HFFc6 (cell line): ENCODE results near the gene ZYG11B. TPM values are rescaled to one million over a fixed set of nuclear protein-coding genes. Genes with fewer than 3 reads are reported as not detected.
"Not testable (repeated sequence)": the region's sequence is repeated elsewhere in the genome, so short reads cannot be mapped to it uniquely, and the experiment has no call there.

Source experiments
- DNase-seq: peaks from one replicate; pipeline ENCODE4 v3.0.0-alpha.2; 2018
- H3K27ac Mint-ChIP-seq: 2 replicates; pipeline ENCODE4 v1.8.0; 2020; ENCODE audit warnings: mild to moderate bottlenecking, mixed read lengths
- H3K27me3 Mint-ChIP-seq: 2 replicates; pipeline ENCODE4 v1.8.0; 2021; ENCODE audit warnings: mild to moderate bottlenecking, moderate library complexity, mixed read lengths; ENCODE audit not compliant: insufficient read depth
- H3K36me3 Mint-ChIP-seq: 2 replicates; pipeline ENCODE4 v1.8.0; 2021; ENCODE audit warnings: low read depth, mixed read lengths
- H3K4me1 Mint-ChIP-seq: 2 replicates; pipeline ENCODE4 v1.8.0; 2020; ENCODE audit warnings: low read depth, mixed read lengths
- H3K4me3 Mint-ChIP-seq: 2 replicates; pipeline ENCODE4 v1.8.0; 2020; ENCODE audit warnings: mild to moderate bottlenecking, moderate library complexity, mixed read lengths
- H3K9me3 Mint-ChIP-seq: 2 replicates; pipeline ENCODE4 v1.8.0; 2020; ENCODE audit warnings: mild to moderate bottlenecking, mixed read lengths
- total RNA-seq, 6 experiments: library from RNA; stranded (reverse); fragmentation: NEBNext Ultra II Directional; extraction: Animal tissue kit (Norgen Biotek cat#: 25700); gene quantifications; 2 replicates in 1 of 6; 3 replicates in 5 of 6; pipeline ENCODE4 v1.2.3, GENCODE V29; 2021
- TF ChIP-seq, protein P1 (sequence below): fragments of 200-600 bp; sonication (generic); IDR thresholded peaks from 2 replicates; pipeline ENCODE4 v1.5.0; 2021; ENCODE audit warnings: antibody characterized with exemption, mild to moderate bottlenecking

The ZYG11B gene
- total RNA-seq, 6 experiments from 2014 or later, result 23.5 to 31.3 (median 28.4) TPM

DNA sequence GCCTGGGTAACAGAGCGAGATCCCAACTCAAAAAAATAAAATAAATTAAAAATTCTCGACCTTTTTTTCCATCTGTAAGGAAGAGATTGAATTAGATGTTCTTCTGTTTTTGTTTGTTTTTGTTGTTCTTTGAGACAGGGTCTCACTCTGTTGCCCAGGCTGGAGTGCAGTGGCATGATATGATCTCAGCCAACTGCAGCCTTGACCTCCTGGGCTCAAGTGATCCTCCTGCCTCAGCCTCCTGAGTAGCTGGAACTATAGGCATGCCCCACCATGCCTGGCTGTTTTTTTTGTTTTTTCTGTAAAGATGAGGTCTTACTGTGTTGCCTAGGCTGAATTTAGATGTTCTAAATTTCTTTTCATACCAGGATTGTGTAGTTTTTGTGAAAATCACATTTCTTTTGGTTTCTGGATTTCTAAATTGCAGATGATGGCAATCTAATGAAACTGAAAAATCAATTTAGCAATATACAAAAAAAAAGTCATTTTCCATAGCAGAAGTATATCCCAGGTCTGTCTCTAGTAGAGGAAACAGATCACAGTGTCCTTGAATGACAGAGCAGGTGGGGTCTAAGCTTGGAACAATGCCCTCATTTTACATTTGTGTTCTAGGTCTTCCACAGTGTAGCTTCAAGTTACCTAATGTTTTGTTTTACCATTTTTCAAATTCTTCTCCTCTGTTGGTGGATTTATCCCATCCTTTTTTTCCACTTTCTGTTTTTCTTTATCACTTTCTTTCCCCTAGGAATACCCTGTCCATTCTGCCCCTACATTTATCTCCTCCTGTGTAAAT lies 136.6 kb downstream of the ZYG11B start:
- H3K36me3 Mint-ChIP-seq, result no peaks in the 10 kb centered on the region

DNA sequence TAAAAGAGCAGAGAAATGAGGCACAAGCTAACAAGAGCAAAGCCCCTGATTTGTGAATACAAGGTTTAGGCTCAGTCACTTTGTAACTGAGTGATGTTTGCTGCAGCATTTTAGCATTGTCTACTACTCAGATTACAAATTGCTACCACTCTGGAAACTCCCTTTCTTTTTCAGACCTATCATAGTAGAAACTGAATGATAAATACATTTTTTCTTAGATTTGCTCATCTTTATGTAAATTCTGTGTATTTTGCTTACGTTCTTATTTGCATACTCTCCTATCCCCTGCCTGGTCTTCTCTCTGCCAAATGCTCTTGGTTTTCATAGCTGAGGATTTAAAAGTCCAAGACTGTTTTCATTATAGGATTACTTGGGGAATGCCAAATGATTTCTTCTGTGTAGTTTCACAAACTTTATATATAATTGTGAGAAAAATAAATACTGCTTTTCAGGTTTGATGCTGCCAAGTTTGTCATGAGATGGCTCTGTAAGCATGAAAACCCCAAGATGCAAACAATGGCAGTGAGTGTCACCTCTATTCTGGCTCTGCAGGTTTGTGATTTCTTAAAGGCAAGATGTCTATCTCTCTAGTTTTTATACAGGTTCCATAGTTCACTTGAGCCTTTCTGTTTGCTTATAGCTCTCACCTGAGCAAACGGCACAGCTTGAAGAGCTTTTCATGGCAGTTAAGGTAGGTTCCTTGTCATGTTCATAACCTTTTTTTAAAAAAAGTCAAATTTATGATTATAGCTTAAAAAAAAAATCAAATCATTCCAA lies 141.0 kb downstream of the ZYG11B start:
- Mint-ChIP-seq H3K4me3 (no peak overlapping the region), H3K27ac (no peak overlapping the region), H3K27me3 (peaks cover 2% of the 10 kb centered on the region; the same call in 1 of the 2 replicates), H3K36me3 (no peaks in the 10 kb centered on the region), H3K9me3 (no peaks in the 10 kb centered on the region), H3K4me1 (no peaks in the 10 kb centered on the region)
- TF ChIP-seq, protein P1, sequence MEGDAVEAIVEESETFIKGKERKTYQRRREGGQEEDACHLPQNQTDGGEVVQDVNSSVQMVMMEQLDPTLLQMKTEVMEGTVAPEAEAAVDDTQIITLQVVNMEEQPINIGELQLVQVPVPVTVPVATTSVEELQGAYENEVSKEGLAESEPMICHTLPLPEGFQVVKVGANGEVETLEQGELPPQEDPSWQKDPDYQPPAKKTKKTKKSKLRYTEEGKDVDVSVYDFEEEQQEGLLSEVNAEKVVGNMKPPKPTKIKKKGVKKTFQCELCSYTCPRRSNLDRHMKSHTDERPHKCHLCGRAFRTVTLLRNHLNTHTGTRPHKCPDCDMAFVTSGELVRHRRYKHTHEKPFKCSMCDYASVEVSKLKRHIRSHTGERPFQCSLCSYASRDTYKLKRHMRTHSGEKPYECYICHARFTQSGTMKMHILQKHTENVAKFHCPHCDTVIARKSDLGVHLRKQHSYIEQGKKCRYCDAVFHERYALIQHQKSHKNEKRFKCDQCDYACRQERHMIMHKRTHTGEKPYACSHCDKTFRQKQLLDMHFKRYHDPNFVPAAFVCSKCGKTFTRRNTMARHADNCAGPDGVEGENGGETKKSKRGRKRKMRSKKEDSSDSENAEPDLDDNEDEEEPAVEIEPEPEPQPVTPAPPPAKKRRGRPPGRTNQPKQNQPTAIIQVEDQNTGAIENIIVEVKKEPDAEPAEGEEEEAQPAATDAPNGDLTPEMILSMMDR, result no peak
- DNase-seq, result no peak

More for the DNA sequence above, 136.6 kb downstream of the ZYG11B start:
- Mint-ChIP-seq H3K4me1 (no peaks in the 10 kb centered on the region), H3K27ac (no peak overlapping the region), H3K9me3 (no peaks in the 10 kb centered on the region), H3K4me3 (no peak overlapping the region), H3K27me3 (peaks cover 2% of the 10 kb centered on the region; the same call in 1 of the 2 replicates)
- TF ChIP-seq, protein P1, result no peak
- no peak for DNase-seq

DNA sequence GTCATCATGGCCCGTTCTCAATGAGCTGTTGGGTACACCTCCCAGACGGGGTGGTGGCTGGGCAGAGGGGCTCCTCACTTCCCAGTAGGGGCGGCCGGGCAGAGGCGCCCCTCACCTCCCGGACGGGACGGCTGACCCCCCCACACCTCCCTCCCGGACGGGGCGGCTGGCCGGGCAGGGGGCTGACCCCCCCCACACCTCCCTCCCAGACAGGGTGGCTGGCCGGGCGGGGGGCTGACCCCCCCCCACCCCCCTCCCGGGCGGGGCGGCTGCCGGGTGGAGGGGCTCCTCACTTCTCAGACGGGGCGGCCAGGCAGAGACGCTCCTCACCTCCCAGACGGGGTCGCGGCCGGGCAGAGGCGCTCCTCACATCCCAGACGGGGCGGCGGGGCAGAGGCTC lies 143.5 kb downstream of the ZYG11B start:
- not testable (repeated sequence) for H3K9me3 Mint-ChIP-seq, H3K27me3 Mint-ChIP-seq, H3K36me3 Mint-ChIP-seq, H3K4me3 Mint-ChIP-seq, H3K4me1 Mint-ChIP-seq, DNase-seq, H3K27ac Mint-ChIP-seq

DNA sequence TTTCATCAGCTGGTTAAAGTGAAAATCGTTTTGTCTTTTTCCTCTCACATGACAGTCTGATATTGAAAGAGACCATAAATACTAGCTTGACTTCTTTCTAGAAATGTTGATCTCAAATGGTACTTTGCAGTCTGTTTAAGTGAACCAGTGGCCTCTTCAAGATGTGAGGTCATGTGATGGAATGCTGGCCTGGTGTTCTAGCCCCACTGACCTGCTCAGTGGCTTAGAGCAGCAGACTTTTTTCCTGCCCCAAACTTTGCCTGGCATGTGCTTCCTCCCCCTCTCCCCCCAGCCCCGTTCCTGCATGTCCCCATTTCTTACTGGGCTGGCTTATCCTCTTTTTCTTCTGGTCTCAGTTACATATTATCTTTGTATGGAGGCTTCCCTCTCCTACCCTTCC lies 150.6 kb downstream of the ZYG11B start:
- Mint-ChIP-seq H3K27me3 (peaks cover 3% of the 10 kb centered on the region; the same call in 1 of the 2 replicates), H3K4me1 (no peaks in the 10 kb centered on the region), H3K4me3 (no peak overlapping the region), H3K27ac (no peak overlapping the region), H3K9me3 (no peaks in the 10 kb centered on the region), H3K36me3 (no peaks in the 10 kb centered on the region)
- TF ChIP-seq, protein P1, result no peak
- no peak for DNase-seq

Other genes with a start within 250 kb of the ZYG11B start
- gene TUT4, start 173.4 kb upstream of the ZYG11B start, total RNA-seq, result 10 to 100 TPM; 24.1 to 32.0 (median 27.2) TPM
- gene GPX7, start 124.1 kb upstream of the ZYG11B start, total RNA-seq, result 10 to 100 TPM; 15.5 to 24.6 (median 18.6) TPM
- gene SHISAL2A, start 93.3 kb upstream of the ZYG11B start, total RNA-seq, result not detected
- gene COA7, start 28.1 kb upstream of the ZYG11B start, total RNA-seq, result 10 to 100 TPM; 17.8 to 25.8 (median 20.1) TPM
- 1 to 10 TPM in 1 of 6 experiments, under 1 TPM in 5; 0.26 to 1.0 (median 0.67) TPM for gene ZYG11A, start 116.3 kb downstream of the ZYG11B start, total RNA-seq
- 10 to 100 TPM; 12.2 to 28.1 (median 23.6) TPM for gene ECHDC2, start 195.3 kb downstream of the ZYG11B start, total RNA-seq
- gene SCP2, start 200.8 kb downstream of the ZYG11B start, total RNA-seq, result 100 to 1,000 TPM; 122 to 159 (median 156) TPM